Measurements from ENCODE around the gene MT1G. TPM values are rescaled to one million over a fixed set of nuclear protein-coding genes. Genes with fewer than 3 reads are reported as not detected.

MT1G gene
- total RNA-seq, 1 experiment from 2014 or later: not detected

GRCh38 chr16:56689171-56689570 lies 21.3 kb upstream of the MT1G start:
- H3K4me1 ChIP-seq (ENCODE audit: insufficient read depth, low read length): peaks cover 17% of the 10 kb centered on the region
- H3K4me3 ChIP-seq (ENCODE audit: low read length): no peak overlapping the region
- H3K9me3 ChIP-seq (ENCODE audit: low read length): no peaks in the 10 kb centered on the region
- no peaks in the 10 kb centered on the region for H3K9me2 ChIP-seq (replicated peaks; ENCODE audit: low read length)
- intact Hi-C loops (cut with micrococcal nuclease): no loop called here
- TF ChIP-seq EZH2phosphoT487 (IDR thresholded peaks at IDR 0.05; ENCODE audit: borderline replicate concordance, low read length): no peak
- no peak for TF ChIP-seq EZH2 (IDR thresholded peaks at IDR 0.05; ENCODE audit: low read length, unreplicated experiment)
- TF ChIP-seq CTCF (conservative IDR thresholded peaks at IDR 0.05; ENCODE audit: low read depth, low read length): no peak
- no peaks in the 10 kb centered on the region for H3K36me3 ChIP-seq (ENCODE audit: low read depth, low read length)
- no peak for DNase-seq
- ATAC-seq: peak; percentile 63
- ChIA-PET POLR2A (ENCODE audit: unreplicated experiment) (no interaction called here), CTCF (interaction anchor here (0.7 kb wide), 1 partner anchor 88 kb away, joined by 3 read pairs; no protein-coding TSS in a partner anchor)
- no peak overlapping the region for H2AFZ ChIP-seq (ENCODE audit: low read length)
- H3K27ac ChIP-seq (ENCODE audit: low read length): no peak overlapping the region
- H3F3A ChIP-seq (ENCODE audit: low read length, unreplicated experiment): no peaks in the 10 kb centered on the region
- no peaks in the 10 kb centered on the region for H3K27me3 ChIP-seq (ENCODE audit: low read length)
- H3K9ac ChIP-seq (ENCODE audit: low read length): no peak overlapping the region
- no TSS peak for BruUV-seq (replicated peaks)
- no peaks in the 10 kb centered on the region for H4K20me1 ChIP-seq (ENCODE audit: low read length)
- H3K4me2 ChIP-seq (ENCODE audit: low read length): no peak overlapping the region
- no peaks in the 10 kb centered on the region for H3K79me2 ChIP-seq (ENCODE audit: low read length)

GRCh38 chr16:56688762-56689161 lies 20.9 kb upstream of the MT1G start:
- Histone ChIP-seq H3K4me1 (ENCODE audit: insufficient read depth, low read length) (peaks cover 17% of the 10 kb centered on the region), H3K9me2 (replicated peaks; ENCODE audit: low read length) (no peaks in the 10 kb centered on the region), H3K9me3 (ENCODE audit: low read length) (no peaks in the 10 kb centered on the region), H3K27ac (ENCODE audit: low read length) (no peak overlapping the region), H3K9ac (ENCODE audit: low read length) (no peak overlapping the region), H2AFZ (ENCODE audit: low read length) (no peak overlapping the region), H3K4me3 (ENCODE audit: low read length) (no peak overlapping the region), H3K36me3 (ENCODE audit: low read depth, low read length) (no peaks in the 10 kb centered on the region), H3K4me2 (ENCODE audit: low read length) (no peak overlapping the region), H3F3A (ENCODE audit: low read length, unreplicated experiment) (no peaks in the 10 kb centered on the region), H3K27me3 (ENCODE audit: low read length) (no peaks in the 10 kb centered on the region), H4K20me1 (ENCODE audit: low read length) (no peaks in the 10 kb centered on the region), H3K79me2 (ENCODE audit: low read length) (no peaks in the 10 kb centered on the region)
- POLR2A ChIA-PET (ENCODE audit: unreplicated experiment): interaction anchor here (0.5 kb wide), 1 partner anchor 13 kb away, joined by 3 read pairs; no protein-coding TSS in a partner anchor
- TF ChIP-seq EZH2phosphoT487 (IDR thresholded peaks at IDR 0.05; ENCODE audit: borderline replicate concordance, low read length): no peak
- TF ChIP-seq CTCF (conservative IDR thresholded peaks at IDR 0.05; ENCODE audit: low read depth, low read length): no peak
- TF ChIP-seq EZH2 (IDR thresholded peaks at IDR 0.05; ENCODE audit: low read length, unreplicated experiment): no peak
- ATAC-seq (no peak), DNase-seq (no peak)
- intact Hi-C loops (cut with micrococcal nuclease): no loop called here
- CTCF ChIA-PET: interaction anchor here (0.7 kb wide), 1 partner anchor 87 kb away, joined by 3 read pairs; no protein-coding TSS in a partner anchor
- no TSS peak for BruUV-seq (replicated peaks)

- POLR2A ChIA-PET (ENCODE audit: unreplicated experiment): no interaction called here
- Histone ChIP-seq H3K4me2 (ENCODE audit: low read length) (no peak overlapping the region), H3K9ac (ENCODE audit: low read length) (no peak overlapping the region), H3K27ac (ENCODE audit: low read length) (no peak overlapping the region), H3K9me2 (replicated peaks; ENCODE audit: low read length) (no peaks in the 10 kb centered on the region), H3K9me3 (ENCODE audit: low read length) (no peaks in the 10 kb centered on the region), H3K79me2 (ENCODE audit: low read length) (peaks cover 8% of the 10 kb centered on the region; the same call in 1 of the 2 replicates), H2AFZ (ENCODE audit: low read length) (no peak overlapping the region), H3F3A (ENCODE audit: low read length, unreplicated experiment) (no peaks in the 10 kb centered on the region), H3K4me1 (ENCODE audit: insufficient read depth, low read length) (peaks cover 18% of the 10 kb centered on the region; the same call in 1 of the 2 replicates), H3K4me3 (ENCODE audit: low read length) (no peak overlapping the region), H4K20me1 (ENCODE audit: low read length) (no peaks in the 10 kb centered on the region), H3K36me3 (ENCODE audit: low read depth, low read length) (no peaks in the 10 kb centered on the region), H3K27me3 (ENCODE audit: low read length) (no peaks in the 10 kb centered on the region)
- DNase-seq (no peak), ATAC-seq (no peak)
- CTCF ChIA-PET: no interaction called here
- no peak for TF ChIP-seq EZH2phosphoT487 (IDR thresholded peaks at IDR 0.05; ENCODE audit: borderline replicate concordance, low read length)
- TF ChIP-seq EZH2 (IDR thresholded peaks at IDR 0.05; ENCODE audit: low read length, unreplicated experiment): no peak
- no peak for TF ChIP-seq CTCF (conservative IDR thresholded peaks at IDR 0.05; ENCODE audit: low read depth, low read length)
- BruUV-seq (replicated peaks): no TSS peak
- intact Hi-C loops (cut with micrococcal nuclease): no loop called here
Observed at GRCh38 chr16:56686758-56687157, 18.9 kb upstream of the MT1G start.
